ENCODE results near the gene SMC1B. TPM values are rescaled to one million over a fixed set of nuclear protein-coding genes. Genes with fewer than 3 reads are reported as not detected.

Gene SMC1B
- total and polyA plus RNA-seq, 2 experiments from 2014 or later = 0.10 TPM; not detected in 1

GRCh38 chr22:45389546-45389945 lies 23.9 kb downstream of the SMC1B start:
- H4K20me1 ChIP-seq (replicated peaks; ENCODE audit: insufficient read depth) = no peaks in the 10 kb centered on the region
- no peaks in the 10 kb centered on the region for H3K36me3 ChIP-seq (ENCODE audit: insufficient read depth)
- no peaks in the 10 kb centered on the region for H3K79me2 ChIP-seq (replicated peaks; ENCODE audit: insufficient read depth)
- H3K4me2 ChIP-seq = no peak overlapping the region
- Mint-ChIP-seq H3K4me1 (no peaks in the 10 kb centered on the region), H3K4me3 (no peak overlapping the region), H3K27me3 (ENCODE audit: insufficient read depth, low read depth, poor library complexity) (no peaks in the 10 kb centered on the region), H3K27ac (no peak overlapping the region), H3K9me3 (no peaks in the 10 kb centered on the region), H3K36me3 (ENCODE audit: low read depth) (no peaks in the 10 kb centered on the region)
- H3K4me3 ChIP-seq = no peak overlapping the region
- TF ChIP-seq REST (IDR thresholded peaks at IDR 0.05; ENCODE audit: unreplicated experiment) (no peak), ZNF462 (CRISPR knock-in tag; IDR thresholded peaks at IDR 0.05) (no peak), JUNB (IDR thresholded peaks at IDR 0.05; ENCODE audit: unreplicated experiment) (no peak), EZH2 (IDR thresholded peaks at IDR 0.05; ENCODE audit: low read depth, unreplicated experiment) (no peak), ETS1 (IDR thresholded peaks at IDR 0.05) (no peak), ZNF114 (CRISPR knock-in tag; IDR thresholded peaks at IDR 0.05) (no peak), ZNF331 (CRISPR knock-in tag; IDR thresholded peaks at IDR 0.05; ENCODE audit: low read depth) (no peak)
- DNase-seq (ENCODE audit: low spot score) (no peak), ATAC-seq (no peak)
- H3K9me2 ChIP-seq (ENCODE audit: insufficient read depth) = no peaks in the 10 kb centered on the region
- H2AFZ ChIP-seq = no peak overlapping the region
- no peaks in the 10 kb centered on the region for H3F3A ChIP-seq (replicated peaks; ENCODE audit: low read depth)
- no peaks in the 10 kb centered on the region for H3K4me1 ChIP-seq (ENCODE audit: insufficient read depth)
- no peaks in the 10 kb centered on the region for H3K27me3 ChIP-seq (ENCODE audit: insufficient read depth)
- H3K27ac ChIP-seq (ENCODE audit: low read depth) = no peak overlapping the region
